GM21576 (cell line): ENCODE measurements around the gene ASAP2.
"Not testable (repeated sequence)": the region's sequence is repeated elsewhere in the genome, so short reads cannot be mapped to it uniquely, and the experiment has no call there.

Source experiments
- ATAC-seq: cut with Tn5 transposase; IDR thresholded peaks from one replicate; pipeline ENCODE4 v1.9.1; 2021; ENCODE audit warnings: mild to moderate bottlenecking, moderate library complexity; ENCODE audit not compliant: unreplicated experiment

The ASAP2 gene

GRCh38 chr2:9250091-9250490 lies 43.5 kb downstream of the ASAP2 start:
- ATAC-seq = no peak

GRCh38 chr2:9250498-9251153 lies 44.0 kb downstream of the ASAP2 start:
- ATAC-seq = no peak

- ATAC-seq = no peak
Observed at GRCh38 chr2:9251154-9252001, 44.8 kb downstream of the ASAP2 start.

DNA sequence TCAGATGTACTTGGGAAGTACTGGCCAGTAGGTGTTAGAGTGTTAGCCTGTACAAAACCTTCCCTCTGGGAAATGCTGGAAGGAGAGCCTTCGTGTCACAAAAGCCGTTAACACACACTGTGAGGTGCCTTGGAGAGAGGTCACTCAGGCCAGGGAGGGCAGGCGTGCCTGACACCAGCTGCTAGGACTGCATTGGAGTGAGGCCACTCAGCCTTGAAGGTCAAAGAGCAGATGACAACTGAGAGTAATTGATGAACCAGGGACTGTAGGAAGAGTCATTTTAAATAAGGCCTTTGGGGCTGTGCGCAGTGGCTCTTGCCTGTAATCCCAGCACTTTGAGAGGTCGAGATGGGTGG lies 45.4 kb downstream of the ASAP2 start:
- ATAC-seq = no peak

- ATAC-seq = no peak
Observed at GRCh38 chr2:9255416-9255815, 48.8 kb downstream of the ASAP2 start.

- ATAC-seq = no peak
Observed at GRCh38 chr2:9256147-9256546, 49.5 kb downstream of the ASAP2 start.

- ATAC-seq = no peak
Observed at GRCh38 chr2:9256570-9257043, 50.0 kb downstream of the ASAP2 start.

DNA sequence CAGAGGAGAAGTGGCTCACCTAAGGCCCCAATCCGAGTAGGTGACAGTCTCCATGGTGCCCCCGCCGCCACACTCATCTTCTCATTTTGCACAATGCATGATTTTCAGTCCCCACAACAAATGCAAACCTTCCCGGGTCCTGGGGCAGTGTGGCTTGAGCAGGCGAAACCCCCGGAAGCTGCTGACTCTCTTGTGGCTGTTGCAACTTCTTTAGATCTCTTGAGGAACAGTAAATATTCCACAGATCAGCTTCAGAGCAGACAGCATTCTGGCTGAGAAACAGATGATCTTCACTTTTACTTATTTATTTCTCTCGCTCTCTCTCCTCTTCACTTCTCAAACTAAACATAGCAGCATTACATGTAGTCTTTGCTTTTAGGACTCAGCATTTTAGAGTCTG lies 51.9 kb downstream of the ASAP2 start:
- no peak for ATAC-seq

DNA sequence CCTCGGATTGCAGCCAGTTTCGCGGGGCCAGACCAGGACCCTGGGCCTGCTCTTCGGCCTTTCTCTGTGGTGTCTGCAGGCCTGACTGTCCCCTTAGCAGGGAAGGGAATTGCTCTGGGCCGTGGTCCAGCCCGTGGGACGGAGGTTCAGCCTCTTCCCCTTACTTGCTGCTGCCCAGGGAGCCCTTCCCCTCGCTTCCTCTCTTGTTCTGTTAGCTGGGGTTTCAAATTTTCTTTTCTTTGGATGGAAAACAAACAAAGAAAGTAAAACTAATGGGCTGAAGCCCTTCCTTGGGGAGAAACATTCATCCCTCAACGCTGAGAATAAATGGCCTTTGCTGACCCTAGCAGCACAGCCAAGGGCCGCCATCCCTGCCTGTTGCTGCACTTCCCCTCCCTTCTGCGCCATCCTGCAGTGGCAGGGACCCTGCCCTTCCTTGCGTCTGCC lies 52.4 kb downstream of the ASAP2 start:
- ATAC-seq = no peak

- no peak for ATAC-seq
Observed at GRCh38 chr2:9260464-9260918, 53.9 kb downstream of the ASAP2 start.

GRCh38 chr2:9261231-9261883 lies 54.7 kb downstream of the ASAP2 start:
- no peak for ATAC-seq

GRCh38 chr2:9262671-9263171 lies 56.1 kb downstream of the ASAP2 start:
- no peak for ATAC-seq

DNA sequence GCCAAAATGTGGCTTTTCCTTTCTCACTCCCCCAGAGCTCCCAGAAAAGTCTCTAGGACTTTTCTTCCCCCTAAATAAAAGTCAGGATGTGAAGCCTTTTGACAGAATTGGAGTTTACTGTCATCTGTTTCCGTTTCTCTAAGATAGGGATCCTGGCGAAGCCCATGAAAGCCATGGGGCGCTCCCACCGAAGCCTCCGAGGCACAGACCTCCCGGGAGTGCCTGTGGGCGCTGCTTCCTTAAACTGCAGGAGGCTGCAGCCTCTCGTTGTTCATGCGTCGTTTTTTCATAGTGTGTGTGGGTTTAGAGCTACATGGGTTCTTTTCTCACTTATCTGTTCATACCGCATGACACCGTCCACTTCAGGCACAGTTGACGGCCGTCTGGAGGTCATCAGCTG lies 56.8 kb downstream of the ASAP2 start:
- ATAC-seq = no peak

DNA sequence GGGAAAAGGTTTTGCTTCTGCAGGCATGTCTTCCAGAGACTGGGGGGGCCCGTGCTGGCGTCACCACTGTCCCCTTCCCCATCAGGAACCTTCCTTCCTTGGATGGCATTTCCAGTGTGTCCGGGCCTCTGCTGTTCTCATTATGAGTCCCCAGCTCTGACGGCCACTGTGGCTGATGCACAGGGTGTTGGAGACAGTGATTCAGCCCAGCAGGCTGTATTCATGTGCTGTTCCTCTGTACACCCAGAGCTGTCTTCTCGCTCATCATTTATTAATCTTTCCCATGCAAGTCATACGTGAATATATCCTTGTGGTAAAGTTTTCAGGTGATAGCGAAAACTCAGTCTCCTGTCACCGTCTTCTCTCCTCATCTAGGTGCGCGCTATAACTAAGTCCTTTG lies 57.7 kb downstream of the ASAP2 start:
- ATAC-seq = no peak

DNA sequence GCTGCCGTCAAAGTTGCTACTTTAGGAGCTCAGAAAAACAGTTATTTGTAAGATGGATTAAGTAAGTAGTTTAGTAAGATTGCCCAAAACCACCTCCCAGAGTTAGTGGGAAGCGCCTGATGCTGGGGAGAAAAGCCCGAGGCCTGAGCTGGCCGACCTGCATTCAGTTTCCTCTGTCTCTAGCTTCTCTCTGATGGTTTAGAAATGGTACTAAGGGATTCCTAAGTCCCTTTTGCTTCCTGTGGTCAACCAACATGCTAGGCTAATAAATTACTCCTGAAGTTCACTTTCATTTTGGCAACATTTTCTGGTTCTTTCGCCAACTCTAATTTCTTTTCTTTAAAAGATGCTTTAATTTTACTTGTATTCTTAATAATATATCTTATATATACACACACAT lies 60.1 kb downstream of the ASAP2 start:
- ATAC-seq = no peak

DNA sequence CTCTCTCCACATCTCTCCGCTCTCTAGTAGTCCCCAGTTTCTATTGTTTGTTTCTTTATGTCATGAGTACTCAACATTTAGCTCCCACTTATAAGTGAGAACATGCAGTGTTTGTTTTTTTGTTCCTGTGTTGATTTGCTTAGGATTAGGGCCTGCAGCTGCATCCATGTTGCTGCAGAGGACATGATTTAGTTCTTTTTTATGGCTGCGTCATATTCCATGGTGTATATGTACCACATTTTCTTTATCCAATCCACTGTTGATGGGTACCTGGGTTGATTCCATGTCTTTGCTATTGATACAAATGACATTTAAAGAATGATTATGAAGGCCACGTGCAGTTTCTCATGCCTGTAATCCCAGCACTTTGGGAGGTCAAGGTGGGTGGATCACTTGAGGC lies 60.7 kb downstream of the ASAP2 start:
- ATAC-seq = not testable (repeated sequence)

DNA sequence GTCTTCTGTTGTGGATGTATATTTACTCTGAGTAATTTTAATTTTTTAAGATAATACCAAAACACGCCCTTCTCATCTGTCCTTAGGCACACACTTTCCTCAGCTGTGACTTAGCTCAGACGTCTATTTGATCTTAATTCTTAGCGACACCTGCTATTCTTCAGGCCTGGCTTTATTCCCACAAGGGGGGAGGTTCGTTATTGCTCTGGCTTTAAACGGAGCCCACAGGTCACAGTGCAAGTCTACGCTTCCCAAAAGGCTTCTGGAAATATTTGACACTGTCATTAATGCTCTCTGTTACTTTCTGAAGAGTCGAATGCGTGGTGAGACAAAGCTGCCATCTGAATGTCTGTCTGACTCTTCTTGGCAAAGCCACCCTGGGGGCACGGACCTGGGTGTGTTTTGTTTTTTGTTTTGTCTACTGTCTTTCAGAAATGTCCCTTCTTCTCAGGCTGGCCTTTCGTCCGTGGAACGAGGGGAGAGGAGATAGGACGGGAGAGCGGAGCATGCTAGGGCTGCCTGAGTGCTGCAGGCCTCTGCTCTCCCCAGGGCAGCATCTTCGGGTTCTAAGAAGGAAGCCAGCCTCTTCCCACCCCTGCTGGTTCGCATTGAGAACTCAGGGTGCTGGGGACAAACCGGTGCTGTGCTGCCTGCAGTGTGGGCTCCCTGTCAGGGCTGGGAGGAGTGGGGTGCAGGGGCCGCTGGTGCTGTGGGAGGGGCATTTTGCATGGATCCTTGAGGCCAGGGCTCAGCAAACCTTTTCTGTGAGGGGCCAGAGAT lies 61.9 kb downstream of the ASAP2 start:
- no peak for ATAC-seq

DNA sequence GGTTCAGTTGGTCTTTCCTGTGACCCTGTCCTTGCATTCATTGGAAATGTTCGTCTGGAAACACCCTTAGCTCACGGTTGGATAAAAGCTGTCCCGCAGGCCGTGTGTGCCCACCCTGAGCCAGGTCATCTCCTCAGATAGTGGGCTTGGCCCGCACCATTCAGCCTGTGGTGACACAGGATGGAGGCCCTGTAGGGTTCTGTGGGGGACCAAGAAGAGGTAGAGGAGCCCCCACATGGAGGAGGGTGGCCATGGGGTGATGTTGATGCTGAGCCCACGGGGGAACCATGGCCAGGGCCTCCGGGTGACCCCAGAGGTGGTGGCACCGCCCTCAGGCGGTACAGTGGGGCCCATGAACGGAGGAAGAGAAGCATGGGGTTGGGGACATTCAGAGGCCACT lies 62.7 kb downstream of the ASAP2 start:
- ATAC-seq = no peak

DNA sequence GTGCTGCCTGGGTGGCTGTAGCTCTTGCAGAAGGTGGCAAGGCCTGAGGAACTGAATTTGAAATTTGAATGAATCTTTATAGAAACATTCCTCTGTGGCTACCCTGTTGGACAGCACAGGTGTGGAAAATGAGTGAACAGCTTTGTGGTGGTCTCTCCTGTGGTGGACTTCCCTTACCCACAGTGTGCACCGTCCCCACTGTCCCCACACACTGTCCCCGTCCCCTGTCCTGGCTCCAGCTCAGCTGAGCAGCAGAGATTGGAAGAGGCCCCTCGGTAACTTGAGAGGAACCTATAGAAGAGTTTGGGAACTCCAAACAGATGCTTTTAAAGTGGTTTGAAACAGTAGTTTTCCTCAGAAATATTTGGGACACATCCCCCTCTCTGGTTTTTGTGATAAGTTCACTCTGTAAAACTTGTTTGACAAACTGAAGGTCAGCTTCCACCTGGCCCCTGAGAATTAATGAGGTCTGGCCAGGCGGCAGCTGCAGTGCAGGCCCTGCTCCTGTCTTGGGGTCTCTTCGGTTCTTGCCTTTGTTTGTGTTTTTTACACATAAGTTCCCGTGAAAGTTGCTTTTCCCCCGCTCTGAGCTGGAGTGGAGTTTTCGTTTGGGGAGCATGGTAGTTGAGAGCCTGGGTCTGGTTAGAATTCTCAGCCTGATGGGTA lies 63.2 kb downstream of the ASAP2 start:
- no peak for ATAC-seq

GRCh38 chr2:9271091-9271490 lies 64.5 kb downstream of the ASAP2 start:
- no peak for ATAC-seq
